Type B pancreatic cell (in vitro differentiated cells): ENCODE data around the gene C9orf85. TPM values are rescaled to one million over a fixed set of nuclear protein-coding genes. Genes with fewer than 3 reads are reported as not detected.
A peak's percentile ranks its signal among the peaks of the same experiment; 100 is the strongest.

Experiments used
- DNase-seq: peaks from one replicate; pipeline ENCODE4 v3.0.0; 2021; ENCODE audit warnings: mixed read lengths; ENCODE audit not compliant: unreplicated experiment; ENCODE audit errors: extremely low spot score
- H3K27ac Mint-ChIP-seq: 2 replicates; pipeline ENCODE4 v1.8.0; 2021; ENCODE audit warnings: mild to moderate bottlenecking, mixed read lengths
- H3K27me3 Mint-ChIP-seq: 2 replicates; pipeline ENCODE4 v1.8.0; 2021; ENCODE audit warnings: mixed read lengths
- H3K36me3 Mint-ChIP-seq: 2 replicates; pipeline ENCODE4 v1.8.0; 2021; ENCODE audit warnings: mixed read lengths
- H3K4me1 Mint-ChIP-seq: one replicate; pipeline ENCODE4 v1.8.0; 2021; ENCODE audit warnings: mixed read lengths; ENCODE audit not compliant: unreplicated experiment
- H3K4me3 Mint-ChIP-seq: 2 replicates; pipeline ENCODE4 v1.8.0; 2021; ENCODE audit warnings: mild to moderate bottlenecking, mixed read lengths
- H3K9me3 Mint-ChIP-seq: 2 replicates; pipeline ENCODE4 v1.8.0; 2021; ENCODE audit warnings: mixed read lengths
- CTCF ChIP-seq: fragments of 200-600 bp; sonication (generic); conservative IDR thresholded peaks from 2 replicates; pipeline ENCODE4 v1.5.0; 2021; ENCODE audit warnings: antibody characterized with exemption, mild to moderate bottlenecking
- total RNA-seq: library from RNA; stranded (reverse); gene quantifications from 2 replicates; pipeline ENCODE4 v1.2.1, GENCODE V29; 2021; ENCODE audit warnings: low replicate concordance

C9orf85 gene
- total RNA-seq, 1 donor from 2014 or later = 17.9 TPM

- Mint-ChIP-seq H3K27ac (no peak overlapping the region), H3K4me3 (no peak overlapping the region), H3K27me3 (no peaks in the 10 kb centered on the region), H3K9me3 (no peaks in the 10 kb centered on the region), H3K4me1 (peaks cover 14% of the 10 kb centered on the region), H3K36me3 (no peaks in the 10 kb centered on the region)
- TF ChIP-seq CTCF = no peak
- no peak for DNase-seq
Observed at GRCh38 chr9:71931166-71931565, 19.7 kb downstream of the C9orf85 start.

- no peak for DNase-seq
- peaks cover 7% of the 10 kb centered on the region for H3K4me1 Mint-ChIP-seq
- no peaks in the 10 kb centered on the region for H3K36me3 Mint-ChIP-seq
- H3K27me3 Mint-ChIP-seq = no peaks in the 10 kb centered on the region
- peak overlapping the region; percentile 24 for H3K27ac Mint-ChIP-seq
- no peak overlapping the region for H3K4me3 Mint-ChIP-seq
- H3K9me3 Mint-ChIP-seq = no peaks in the 10 kb centered on the region
- TF ChIP-seq CTCF = no peak
Observed at GRCh38 chr9:71936066-71936465, 24.6 kb downstream of the C9orf85 start.

- no peak for TF ChIP-seq CTCF
- Mint-ChIP-seq H3K4me1 (peaks cover 16% of the 10 kb centered on the region), H3K27ac (peak overlapping the region; percentile 27), H3K27me3 (no peaks in the 10 kb centered on the region), H3K4me3 (peak overlapping the region; percentile 13), H3K36me3 (no peaks in the 10 kb centered on the region), H3K9me3 (no peaks in the 10 kb centered on the region)
- no peak for DNase-seq
Observed at GRCh38 chr9:71937070-71937625, 25.7 kb downstream of the C9orf85 start.

- no peak for DNase-seq
- TF ChIP-seq CTCF = no peak
- Mint-ChIP-seq H3K36me3 (no peaks in the 10 kb centered on the region), H3K27ac (no peak overlapping the region), H3K4me1 (peaks cover 16% of the 10 kb centered on the region), H3K9me3 (no peaks in the 10 kb centered on the region), H3K4me3 (no peak overlapping the region), H3K27me3 (no peaks in the 10 kb centered on the region)
Observed at GRCh38 chr9:71937898-71938297, 26.5 kb downstream of the C9orf85 start.

- H3K27ac Mint-ChIP-seq = no peak overlapping the region
- no peak for TF ChIP-seq CTCF
- peaks cover 27% of the 10 kb centered on the region for H3K4me1 Mint-ChIP-seq
- no peaks in the 10 kb centered on the region for H3K9me3 Mint-ChIP-seq
- DNase-seq = no peak
- no peaks in the 10 kb centered on the region for H3K36me3 Mint-ChIP-seq
- no peak overlapping the region for H3K4me3 Mint-ChIP-seq
- no peaks in the 10 kb centered on the region for H3K27me3 Mint-ChIP-seq
Observed at GRCh38 chr9:71941060-71941568, 29.7 kb downstream of the C9orf85 start.
